B cell (primary cell): ENCODE data around the gene AREL1. TPM values are rescaled to one million over a fixed set of nuclear protein-coding genes. Genes with fewer than 3 reads are reported as not detected.

Source experiments
- ATAC-seq: fragments of 200-7000 bp; cut with Tn5 transposase; one replicate; pipeline ENCODE4 v1.10.0; 2021; ENCODE audit warnings: low read depth, mild to moderate bottlenecking, moderate number of reproducible peaks, moderate library complexity
- CTCF ChIA-PET: fragments of 350-600 bp; sonication (Branson Sonifier 250); formaldehyde crosslinking; loops from one replicate; lab custom pipeline; 2021; ENCODE audit warnings: antibody characterized with exemption, inconsistent platforms; lab: Charles Lee
- POLR2A ChIA-PET: fragments of 350-600 bp; sonication (Branson Sonifier 250); formaldehyde crosslinking; loops from one replicate; lab custom pipeline; 2021; ENCODE audit warnings: antibody characterized with exemption; lab: Charles Lee
- DNase-seq: peaks from one replicate; pipeline ENCODE4 v3.0.0; 2013
- H2AFZ ChIP-seq: 2 replicates; pipeline ENCODE4 v1.6.1; 2012; ENCODE audit warnings: mild to moderate bottlenecking, low read depth, low read length; ENCODE audit not compliant: insufficient read depth, poor library complexity, severe bottlenecking
- H3K27ac ChIP-seq, 2 donors: 1 replicate in 1 of 2; 2 replicates in 1 of 2; pipeline ENCODE4 v1.5.1; 2012 to 2013; ENCODE audit warnings: low read length in 2 of 2, mild to moderate bottlenecking in 2 of 2, moderate library complexity in 1 of 2
- H3K27me3 ChIP-seq, 4 experiments: fragments of 200-600 bp in 1 of 4; sonication (generic) in 1 of 4; replicated peaks in 1 of 4; 1 replicate in 2 of 4; 2 replicates in 2 of 4; pipeline versions ENCODE4 v1.6.1 to v1.7.0; 2013 to 2016; ENCODE audit warnings: low read length in 3 of 4, mild to moderate bottlenecking in 2 of 4, mixed read lengths in 1 of 4, moderate library complexity in 1 of 4; ENCODE audit not compliant: insufficient read depth in 4 of 4, control insufficient read depth in 3 of 4; ENCODE audit errors: control extremely low read depth in 1 of 4
- H3K36me3 ChIP-seq, 2 experiments: replicated peaks in 1 of 2; 1 replicate in 1 of 2; 2 replicates in 1 of 2; pipeline versions ENCODE4 v1.6.1 to v1.7.1; 2013; ENCODE audit warnings: low read length in 1 of 2; ENCODE audit not compliant: insufficient read depth in 2 of 2, control insufficient read depth in 1 of 2; ENCODE audit errors: control extremely low read depth in 1 of 2, extremely low read depth in 1 of 2
- H3K4me1 ChIP-seq, 2 donors: fragments of 200-600 bp in 1 of 2; sonication (generic) in 1 of 2; 1 replicate in 1 of 2; 2 replicates in 1 of 2; pipeline versions ENCODE4 v1.5.1 to v1.6.1; 2013 to 2017; ENCODE audit warnings: low read length in 2 of 2; ENCODE audit not compliant: control insufficient read depth in 2 of 2, insufficient read depth in 2 of 2
- H3K4me2 ChIP-seq: replicated peaks from 2 replicates; pipeline ENCODE3; 2012; ENCODE audit warnings: mild to moderate bottlenecking, low read depth, low read length; ENCODE audit not compliant: poor library complexity, severe bottlenecking
- H3K4me3 ChIP-seq, 5 experiments: fragments of 200-600 bp in 1 of 5; sonication (generic) in 1 of 5; 1 replicate in 3 of 5; 2 replicates in 2 of 5; pipeline versions ENCODE4 v1.5.1 to v1.7.0; 2011 to 2016; ENCODE audit warnings: low read length in 4 of 5, mild to moderate bottlenecking in 4 of 5, low read depth in 2 of 5, control low read depth in 1 of 5, moderate library complexity in 1 of 5; ENCODE audit not compliant: insufficient read depth in 1 of 5; ENCODE audit errors: control extremely low read depth in 1 of 5, extremely low read depth in 1 of 5
- H3K79me2 ChIP-seq: fragments of 200-600 bp; sonication (generic); one replicate; pipeline ENCODE4 v1.6.0; 2016; ENCODE audit warnings: low read length; ENCODE audit not compliant: control insufficient read depth, insufficient read depth
- H3K9ac ChIP-seq: fragments of 200-600 bp; sonication (generic); 2 replicates; pipeline ENCODE4 v1.6.1; 2017; ENCODE audit warnings: mild to moderate bottlenecking, low read length, moderate library complexity
- H3K9me3 ChIP-seq, 3 donors: one replicate each; pipeline versions ENCODE4 v1.6.1 to v1.7.1; 2013; ENCODE audit warnings: low read length in 2 of 3; ENCODE audit not compliant: control insufficient read depth in 2 of 3, insufficient read depth in 1 of 3; ENCODE audit errors: control extremely low read depth in 1 of 3
- H4K20me1 ChIP-seq: 2 replicates; pipeline ENCODE4 v1.6.0; 2012; ENCODE audit warnings: mild to moderate bottlenecking, low read length; ENCODE audit not compliant: insufficient read depth, control insufficient read depth, poor library complexity, severe bottlenecking
- H3K27ac Mint-ChIP-seq: one replicate; pipeline ENCODE4 v1.8.0; 2021; ENCODE audit warnings: mixed read lengths
- H3K27me3 Mint-ChIP-seq: one replicate; pipeline ENCODE4 v1.8.0; 2021; ENCODE audit warnings: mixed read lengths
- H3K4me1 Mint-ChIP-seq: one replicate; pipeline ENCODE4 v1.8.0; 2021; ENCODE audit warnings: mixed read lengths
- H3K4me3 Mint-ChIP-seq: one replicate; pipeline ENCODE4 v1.8.0; 2021; ENCODE audit warnings: mixed read lengths
- H3K9me3 Mint-ChIP-seq: one replicate; pipeline ENCODE4 v1.8.0; 2022; ENCODE audit warnings: mixed read lengths; ENCODE audit not compliant: insufficient read depth
- CTCF ChIP-seq: fragments of 200-600 bp; IDR thresholded peaks from one replicate; pipeline ENCODE4 v1.8.0; 2022; ENCODE audit warnings: antibody characterized with exemption, mild to moderate bottlenecking
- EZH2 ChIP-seq: IDR thresholded peaks from 2 replicates; pipeline ENCODE4 v1.6.1; 2012; ENCODE audit warnings: borderline replicate concordance, low read depth, mild to moderate bottlenecking, moderate library complexity, low read length; ENCODE audit not compliant: insufficient read depth, poor library complexity, severe bottlenecking
- WGBS: methylation state at CpG from one replicate; pipeline ENCODE4 v1.1.5; 2013; ENCODE audit warnings: missing lambda C conversion rate; ENCODE audit not compliant: insufficient coverage; 5-methylcytosine and 5-hydroxymethylcytosine counted together
- intact Hi-C: fragments of 100-400 bp; cut with micrococcal nuclease; formaldehyde crosslinking; loops from one replicate; pipeline ENCODE4 v1.10.0; 2022
- polyA plus RNA-seq: library from polyadenylated mRNA; depleted of rRNA; stranded (reverse); fragments of >200 nt; gene quantifications from 2 replicates; pipeline ENCODE4 v1.2.3, GENCODE V29; 2012
- total RNA-seq, 2 donors: library from RNA; stranded (reverse); fragments of 120-200 nt in 1 of 2; gene quantifications; 1 replicate in 1 of 2; 2 replicates in 1 of 2; pipeline versions ENCODE4 v1.2.3 to v1.2.4, GENCODE V29; 2013 to 2022

The AREL1 gene
- total and polyA plus RNA-seq, 2 donors (not counting 1 experiment from before 2014, with no cell fraction given), result 19.2 to 39.4 TPM

GRCh38 chr14:74638966-74639365, 73.9 kb downstream of the AREL1 start:
- Histone ChIP-seq H3K4me3 (no peak overlapping the region), H3K9ac (no peak overlapping the region), H3K27ac (no peak overlapping the region), H3K9me3 (no peaks in the 10 kb centered on the region), H4K20me1 (no peaks in the 10 kb centered on the region), H3K36me3 (no peaks in the 10 kb centered on the region), H3K4me2 (no peak overlapping the region), H3K4me1 (no peaks in the 10 kb centered on the region), H3K79me2 (no peaks in the 10 kb centered on the region), H3K27me3 (peaks cover 0 to 6% (median 0%) of the 10 kb centered on the region in 4 experiments), H2AFZ (no peak overlapping the region)
- WGBS, result no CpG with 5 or more reads among the region's 1 CpG
- H3K27ac Mint-ChIP-seq, result no peak overlapping the region
- CTCF ChIA-PET, result no interaction called here
- POLR2A ChIA-PET, result no interaction called here
- ATAC-seq, result no peak
- no peak for DNase-seq
- TF ChIP-seq EZH2 (no peak), CTCF (no peak)
- no peak overlapping the region for H3K4me3 Mint-ChIP-seq
- no peaks in the 10 kb centered on the region for H3K4me1 Mint-ChIP-seq
- H3K9me3 Mint-ChIP-seq, result no peaks in the 10 kb centered on the region
- peaks cover 14% of the 10 kb centered on the region for H3K27me3 Mint-ChIP-seq
- intact Hi-C loops, result no loop called here

- H3K9me3 ChIP-seq, result no peaks in the 10 kb centered on the region
- H3K27me3 ChIP-seq, result peaks cover 0 to 10% (median 0%) of the 10 kb centered on the region in 4 experiments
- Mint-ChIP-seq H3K9me3 (no peaks in the 10 kb centered on the region), H3K27me3 (peaks cover 12% of the 10 kb centered on the region), H3K27ac (no peak overlapping the region), H3K4me3 (no peak overlapping the region), H3K4me1 (no peaks in the 10 kb centered on the region)
- H3K4me3 ChIP-seq, result no peak overlapping the region
- H3K36me3 ChIP-seq, result no peaks in the 10 kb centered on the region
- TF ChIP-seq EZH2, result no peak
- no peaks in the 10 kb centered on the region for H3K4me1 ChIP-seq
- ATAC-seq, result no peak
- H3K79me2 ChIP-seq, result no peaks in the 10 kb centered on the region
- WGBS, result 67% methylated on average over 7 of the region's 7 CpGs
- H3K27ac ChIP-seq, result no peak overlapping the region
- no peak overlapping the region for H3K4me2 ChIP-seq
- intact Hi-C loops, result no loop called here
- no peaks in the 10 kb centered on the region for H4K20me1 ChIP-seq
- H3K9ac ChIP-seq, result no peak overlapping the region
- no peak for DNase-seq
- ChIA-PET POLR2A (no interaction called here), CTCF (no interaction called here)
- H2AFZ ChIP-seq, result no peak overlapping the region
Measured at GRCh38 chr14:74638066-74638465, 74.8 kb downstream of the AREL1 start.
